K562 (cell line): Measurements from ENCODE around the gene ACAD8. TPM values are rescaled to one million over a fixed set of nuclear protein-coding genes. Genes with fewer than 3 reads are reported as not detected.

ENCODE experiments used
- ATF6 ChIP-seq: sonication (generic); formaldehyde crosslinking; IDR thresholded peaks from 2 replicates; pipeline ENCODE4 v1.4.0; 2020; ENCODE audit warnings: mild to moderate bottlenecking, missing genetic modification reagents
- DLX4 ChIP-seq: fragments of 250-450 bp; sonication (Bioruptor Pico); IDR thresholded peaks from 2 replicates; pipeline ENCODE4 v1.6.1; 2021; ENCODE audit warnings: mild to moderate bottlenecking
- KLF13 ChIP-seq: fragments of 450-650 bp; IDR thresholded peaks from 2 replicates; pipeline ENCODE4 v1.6.1; 2016; ENCODE audit warnings: missing genetic modification characterization, low read depth, mild to moderate bottlenecking, missing compliant biosample characterization, moderate library complexity, borderline replicate concordance
- MAX ChIP-seq: sonication (generic); formaldehyde crosslinking; IDR thresholded peaks from 2 replicates; pipeline ENCODE4 v1.9.0; 2022; ENCODE audit warnings: mild to moderate bottlenecking, missing genetic modification reagents
- MXD1 ChIP-seq: fragments of 250-450 bp; sonication (Bioruptor Pico); IDR thresholded peaks from 2 replicates; pipeline ENCODE4 v1.8.0; 2021; ENCODE audit warnings: borderline replicate concordance, mild to moderate bottlenecking, moderate library complexity; ENCODE audit not compliant: poor library complexity, severe bottlenecking
- PCBP1 ChIP-seq: fragments of 200-400 bp; formaldehyde crosslinking; IDR thresholded peaks from 2 replicates; pipeline ENCODE4 v1.6.1; 2018; ENCODE audit warnings: mild to moderate bottlenecking, low read depth, low read length; ENCODE audit not compliant: poor library complexity, severe bottlenecking
- PKNOX1 ChIP-seq: fragments of 450-650 bp; IDR thresholded peaks from 2 replicates; pipeline ENCODE4 v1.6.1; 2016
- POLR2AphosphoS2 ChIP-seq: IDR thresholded peaks from 2 replicates; pipeline ENCODE4 v1.6.1; 2012; ENCODE audit warnings: low read length, improper control_type of control experiment
- PRPF4 ChIP-seq: fragments of 200-400 bp; formaldehyde crosslinking; IDR thresholded peaks from one replicate; pipeline ENCODE4 v1.6.1; 2017; ENCODE audit warnings: low read length, low read depth, mild to moderate bottlenecking; ENCODE audit not compliant: insufficient read depth, poor library complexity, severe bottlenecking
- TFAP4 ChIP-seq: sonication (generic); formaldehyde crosslinking; IDR thresholded peaks from 2 replicates; pipeline ENCODE4 v1.8.0; 2022; ENCODE audit warnings: missing genetic modification reagents, mild to moderate bottlenecking, moderate library complexity, borderline replicate concordance
- ZFP30 ChIP-seq: fragments of 250-450 bp; sonication (Bioruptor Pico); IDR thresholded peaks from 2 replicates; pipeline ENCODE4 v1.8.0; 2022; ENCODE audit warnings: moderate library complexity, mild to moderate bottlenecking, inconsistent platforms, borderline replicate concordance
- polyA plus RNA-seq, 8 experiments: library from polyadenylated mRNA; depleted of rRNA in 4 of 8; stranded (reverse) in 5 of 8; unstranded in 3 of 8; fragments of >200 nt; fragmentation: Nextera tagmentation in 2 of 8; fragmentation: Illumina TruSeq in 1 of 8; extraction: Ambion mirVana in 2 of 8; extraction: Trizol in 1 of 8; gene quantifications; 2 replicates each; pipeline versions ENCODE4 v1.2.1 to v1.2.3, GENCODE V29; 2011 to 2014; ENCODE audit warnings: inconsistent platforms in 1 of 8, missing spikeins in 1 of 8
- total RNA-seq, 7 experiments: library from RNA; depleted of rRNA in 6 of 7; stranded (reverse); fragments of >200 nt in 6 of 7; fragmentation: Illumina TruSeq in 2 of 7; extraction: Trizol in 2 of 7; gene quantifications; 2 replicates each; pipeline versions ENCODE4 v1.2.1 to v1.2.3, GENCODE V29; 2011 to 2021; ENCODE audit warnings: low replicate concordance in 1 of 7

ACAD8 gene
- total and polyA plus RNA-seq, 9 of the 15 experiments (the other 6 are each of a cell fraction or from before 2014, with no cell fraction given), result 6.5 to 34.1 (median 20.1) TPM

GRCh38 chr11:134223836-134224709 lies 29.3 kb upstream of the ACAD8 start, which contains the start of the genes NCAPD3 and VPS26B (continued):
- peak; percentile 83 for TF ChIP-seq TFAP4 (CRISPR knock-in tag)
- no peak for TF ChIP-seq DLX4
- peak; percentile 67; the same call in 1 of the 2 replicates for TF ChIP-seq PKNOX1
- no peak for TF ChIP-seq ZFP30
- TF ChIP-seq PRPF4, result no peak
- TF ChIP-seq MAX, result peak; percentile 84
- TF ChIP-seq MXD1, result peak; percentile 89
- TF ChIP-seq POLR2AphosphoS2, result no peak
- peak; percentile 48; the same call in 1 of the 2 replicates for TF ChIP-seq KLF13 (tag)
- no peak for TF ChIP-seq PCBP1
- peak; percentile 57; the same call in 1 of the 2 replicates for TF ChIP-seq ATF6 (CRISPR knock-in tag)
